Measurements from ENCODE around the gene SLC52A1. TPM values are rescaled to one million over a fixed set of nuclear protein-coding genes. Genes with fewer than 3 reads are reported as not detected.
"Not testable (repeated sequence)": the region's sequence is repeated elsewhere in the genome, so short reads cannot be mapped to it uniquely, and the experiment has no call there.

SLC52A1 gene
- total RNA-seq, 2 donors from 2014 or later = 0.10 TPM; not detected in 1

DNA sequence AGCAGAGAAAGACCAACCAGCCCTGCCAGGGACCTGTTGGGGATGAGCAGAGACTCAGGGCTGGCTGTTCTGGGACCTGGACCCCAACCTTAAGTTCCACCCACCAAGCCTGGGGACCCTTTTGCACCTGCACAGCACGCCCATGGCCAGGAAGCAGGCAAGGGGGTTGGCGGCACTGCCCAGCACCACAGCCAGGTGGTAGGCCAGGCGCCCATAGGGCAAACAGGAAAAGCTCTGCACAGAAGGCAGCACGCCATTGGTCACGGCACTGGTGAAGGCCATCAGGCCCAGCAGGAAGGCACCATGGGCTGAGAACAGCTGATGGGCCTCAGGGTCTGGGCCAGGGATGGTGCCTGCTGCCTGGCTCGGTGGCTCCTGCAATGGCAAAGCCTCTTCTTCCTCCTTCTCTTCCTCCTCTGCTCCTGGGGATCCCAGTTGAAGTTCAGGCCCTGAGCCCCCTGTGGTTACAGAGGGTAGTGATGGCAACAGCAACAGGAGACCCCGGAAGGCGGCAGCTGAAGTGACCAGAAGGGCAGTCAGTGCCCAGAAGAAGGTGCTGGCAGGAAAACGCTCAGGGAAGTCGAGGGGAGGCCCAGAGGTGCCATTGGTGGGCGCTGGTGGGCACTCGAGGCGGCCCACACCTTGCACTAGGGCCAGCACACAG is 1.7 kb downstream of the SLC52A1 start:
- intact Hi-C loops (cut with DNase I) = no loop called here
- no peak for DNase-seq
- ATAC-seq = no peak

DNA sequence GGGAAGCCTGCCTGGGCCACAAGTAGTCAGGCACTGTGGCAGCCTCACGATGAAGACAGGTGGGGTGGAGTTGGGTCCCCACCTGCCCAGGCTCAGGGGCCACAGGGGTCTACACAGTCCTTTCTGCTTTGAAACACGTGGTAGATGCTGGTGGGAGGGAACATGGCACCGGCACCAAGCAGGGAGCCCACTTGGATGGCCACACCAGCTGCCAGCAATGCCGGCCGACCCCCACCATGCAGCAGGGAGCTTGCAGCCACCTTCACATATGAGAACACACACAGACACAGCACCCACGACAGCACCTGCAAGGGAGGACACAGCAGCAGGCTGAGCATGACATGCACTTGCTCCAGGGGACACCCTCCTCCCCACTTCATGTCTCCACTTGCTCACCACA is 2.4 kb downstream of the SLC52A1 start:
- ATAC-seq (no peak), DNase-seq (no peak)
- intact Hi-C loops (cut with DNase I) = no loop called here

DNA sequence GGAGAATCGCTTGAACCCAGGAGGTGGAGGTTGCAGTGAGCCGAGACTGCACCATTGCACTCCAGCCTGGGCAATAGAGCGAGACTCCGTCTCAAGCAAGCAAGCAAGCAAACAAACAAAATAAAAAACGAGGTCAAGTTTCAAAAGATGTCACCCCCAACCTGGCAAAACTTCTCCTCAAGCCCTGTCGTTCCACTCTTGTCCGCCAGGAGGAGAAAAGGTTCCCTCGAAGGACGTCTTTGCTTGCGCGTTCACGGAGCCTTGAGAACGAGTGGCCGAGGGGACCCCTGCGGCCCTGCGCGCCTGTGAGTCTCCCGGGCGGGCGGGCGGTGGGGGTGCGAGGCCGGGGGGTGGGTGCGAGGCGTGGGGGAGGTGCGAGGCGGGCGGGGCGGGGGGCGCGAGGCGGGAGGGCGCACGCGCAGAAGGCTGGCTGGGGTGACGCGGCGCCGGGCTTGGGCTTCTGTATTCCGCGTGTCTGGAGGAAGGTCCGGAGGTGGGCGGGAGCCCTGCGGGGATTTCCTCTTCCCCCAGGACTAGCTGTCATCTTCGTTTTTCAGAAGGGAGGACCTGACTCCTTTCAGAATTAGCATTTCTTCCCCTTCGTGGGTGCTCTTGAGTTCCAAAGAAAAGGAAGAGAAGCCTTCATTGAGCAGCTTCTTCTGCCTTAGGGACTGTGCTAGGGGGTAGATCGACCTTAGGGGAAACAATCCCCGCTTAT is 3.7 kb downstream of the SLC52A1 start:
- intact Hi-C loops (cut with DNase I) = no loop called here
- ATAC-seq = peak; percentile 81 to 86
- DNase-seq = peak; percentile 85

DNA sequence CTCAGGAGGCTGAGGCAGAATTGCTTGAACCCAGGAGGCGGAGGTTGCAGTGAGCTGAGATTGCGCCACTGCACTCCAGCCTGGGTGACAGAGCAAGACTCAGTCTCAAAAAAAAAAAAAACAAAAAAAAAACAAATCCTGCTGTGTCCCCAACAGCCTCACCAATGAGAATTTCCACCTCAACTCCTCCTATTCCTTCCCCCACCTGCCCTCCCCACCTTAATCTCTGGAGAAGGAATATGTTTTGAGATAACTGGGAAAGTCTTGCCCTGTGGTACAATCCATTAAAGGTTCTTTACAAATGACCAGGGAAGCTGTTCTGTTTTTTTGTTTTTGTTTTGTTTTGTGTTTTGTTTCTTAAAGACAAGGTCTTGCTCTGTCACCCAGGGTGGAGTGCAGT is 5.1 kb downstream of the SLC52A1 start:
- DNase-seq; ATAC-seq; intact Hi-C loops (cut with DNase I): not testable (repeated sequence)

DNA sequence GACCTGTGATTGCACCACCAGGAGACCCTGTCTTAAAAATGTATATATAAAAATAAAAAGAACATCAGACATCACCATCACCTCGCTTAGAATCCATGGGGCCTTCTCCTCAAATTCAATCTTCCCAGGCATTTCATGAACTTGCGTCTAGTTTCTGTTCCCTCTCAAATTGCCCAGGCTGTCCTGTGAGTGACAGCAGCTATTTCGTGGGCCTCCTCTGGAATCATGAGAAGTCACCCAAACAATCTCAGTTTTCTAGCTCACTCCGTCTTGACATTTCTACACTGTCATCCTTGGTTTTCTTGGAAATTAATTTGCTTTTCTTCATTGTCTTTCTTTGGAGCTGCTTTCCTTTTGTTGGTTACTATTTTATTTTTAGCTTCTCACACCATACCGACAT is 7.3 kb downstream of the SLC52A1 start:
- DNase-seq (no peak), ATAC-seq (no peak)
- intact Hi-C loops (cut with DNase I) = no loop called here

DNA sequence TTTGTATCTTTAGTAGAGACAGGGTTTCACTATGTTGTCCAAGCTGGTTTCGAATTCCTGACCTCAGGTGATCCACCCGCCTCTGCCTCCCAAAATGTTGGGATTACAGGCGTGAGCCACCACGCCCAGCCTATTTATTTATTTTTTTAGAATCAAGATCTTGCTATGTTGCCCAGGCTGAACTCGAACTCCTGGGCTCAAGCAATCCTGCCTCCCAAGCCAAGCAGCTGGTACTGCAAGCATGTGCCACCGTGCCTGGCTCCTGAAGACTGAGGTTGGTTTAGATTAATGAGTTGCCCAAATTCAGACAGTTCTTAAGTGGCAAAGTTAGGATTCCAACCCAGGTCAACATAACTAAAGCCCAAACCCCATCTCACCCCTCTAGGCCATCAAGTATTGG is 7.9 kb downstream of the SLC52A1 start:
- ATAC-seq (no peak), DNase-seq (no peak)
- intact Hi-C loops (cut with DNase I) = no loop called here

DNA sequence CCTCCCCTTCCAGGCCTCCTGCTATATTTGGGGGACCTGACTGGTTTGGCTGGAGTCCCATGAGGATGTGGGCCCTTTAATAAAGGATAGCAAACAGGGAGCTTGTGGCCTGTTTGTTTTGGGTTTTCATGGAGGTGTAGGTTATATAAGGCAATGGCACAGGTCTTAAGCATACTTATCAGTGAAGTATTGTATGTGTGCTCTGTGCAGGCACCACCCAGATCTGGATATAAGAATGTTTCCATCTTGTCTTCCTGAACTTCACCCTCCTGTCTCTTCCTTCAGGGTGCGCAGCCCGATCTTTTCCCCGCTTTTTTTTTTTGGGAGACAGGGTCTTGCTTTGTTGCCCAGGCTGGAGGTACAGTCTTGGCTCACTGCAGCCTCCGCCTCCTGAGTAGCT is 10.6 kb downstream of the SLC52A1 start:
- intact Hi-C loops (cut with DNase I) = no loop called here
- ATAC-seq (no peak), DNase-seq (no peak)

DNA sequence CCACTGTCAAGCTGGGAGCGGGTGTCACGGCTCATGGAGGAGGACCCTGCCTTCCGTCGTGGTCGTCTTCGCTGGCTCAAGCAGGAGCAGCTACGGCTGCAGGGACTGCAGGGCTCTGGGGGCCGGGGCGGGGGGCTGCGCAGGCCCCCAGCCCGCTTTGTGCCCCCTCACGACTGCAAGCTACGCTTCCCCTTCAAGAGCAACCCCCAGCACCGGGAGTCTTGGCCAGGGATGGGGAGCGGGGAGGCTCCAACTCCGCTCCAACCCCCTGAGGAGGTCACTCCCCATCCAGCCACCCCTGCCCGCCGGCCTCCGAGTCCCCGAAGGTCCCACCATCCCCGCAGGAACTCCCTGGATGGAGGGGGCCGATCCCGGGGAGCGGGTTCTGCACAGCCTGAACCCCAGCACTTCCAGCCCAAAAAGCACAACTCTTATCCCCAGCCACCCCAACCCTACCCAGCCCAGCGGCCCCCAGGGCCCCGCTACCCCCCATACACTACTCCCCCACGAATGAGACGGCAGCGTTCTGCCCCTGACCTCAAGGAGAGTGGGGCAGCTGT is 11.6 kb downstream of the SLC52A1 start:
- ATAC-seq = no peak
- intact Hi-C loops (cut with DNase I) = no loop called here
- DNase-seq = no peak

DNA sequence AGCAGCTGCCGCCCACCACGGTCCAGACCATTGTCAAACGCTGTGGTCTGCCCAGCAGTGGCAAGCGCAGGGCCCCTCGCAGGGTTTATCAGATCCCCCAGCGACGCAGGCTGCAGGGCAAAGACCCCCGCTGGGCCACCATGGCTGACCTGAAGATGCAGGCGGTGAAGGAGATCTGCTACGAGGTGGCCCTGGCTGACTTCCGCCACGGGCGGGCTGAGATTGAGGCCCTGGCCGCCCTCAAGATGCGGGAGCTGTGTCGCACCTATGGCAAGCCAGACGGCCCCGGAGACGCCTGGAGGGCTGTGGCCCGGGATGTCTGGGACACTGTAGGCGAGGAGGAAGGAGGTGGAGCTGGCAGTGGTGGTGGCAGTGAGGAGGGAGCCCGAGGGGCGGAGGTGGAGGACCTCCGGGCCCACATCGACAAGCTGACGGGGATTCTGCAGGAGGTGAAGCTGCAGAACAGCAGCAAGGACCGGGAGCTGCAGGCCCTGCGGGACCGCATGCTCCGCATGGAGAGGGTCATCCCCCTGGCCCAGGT is 13.0 kb downstream of the SLC52A1 start:
- intact Hi-C loops (cut with DNase I) = no loop called here

DNA sequence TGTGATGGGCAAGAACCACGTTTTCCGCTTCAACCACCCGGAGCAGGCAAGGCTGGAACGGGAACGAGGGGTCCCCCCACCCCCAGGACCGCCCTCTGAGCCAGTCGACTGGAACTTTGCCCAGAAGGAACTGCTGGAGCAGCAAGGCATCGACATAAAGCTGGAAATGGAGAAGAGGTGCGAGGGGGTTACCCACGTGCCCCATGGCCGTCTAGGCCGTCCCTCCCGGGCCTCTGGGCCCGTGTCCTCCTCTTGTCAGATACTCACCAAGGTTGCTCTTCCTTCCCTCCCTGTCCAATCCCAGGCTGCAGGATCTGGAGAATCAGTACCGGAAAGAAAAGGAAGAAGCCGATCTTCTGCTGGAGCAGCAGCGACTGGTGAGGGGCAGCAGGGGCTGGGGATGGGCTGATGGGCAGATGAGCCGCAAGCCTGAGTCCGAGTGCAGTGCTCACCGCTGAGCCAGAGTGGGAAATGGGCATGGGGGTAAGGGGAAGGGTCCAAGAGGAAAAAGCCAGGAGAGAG is 14.7 kb downstream of the SLC52A1 start:
- ATAC-seq = no peak
- intact Hi-C loops (cut with DNase I) = no loop called here
- DNase-seq = no peak

More for the DNA sequence above, 13.0 kb downstream of the SLC52A1 start:
- ATAC-seq (no peak), DNase-seq (no peak)

DNA sequence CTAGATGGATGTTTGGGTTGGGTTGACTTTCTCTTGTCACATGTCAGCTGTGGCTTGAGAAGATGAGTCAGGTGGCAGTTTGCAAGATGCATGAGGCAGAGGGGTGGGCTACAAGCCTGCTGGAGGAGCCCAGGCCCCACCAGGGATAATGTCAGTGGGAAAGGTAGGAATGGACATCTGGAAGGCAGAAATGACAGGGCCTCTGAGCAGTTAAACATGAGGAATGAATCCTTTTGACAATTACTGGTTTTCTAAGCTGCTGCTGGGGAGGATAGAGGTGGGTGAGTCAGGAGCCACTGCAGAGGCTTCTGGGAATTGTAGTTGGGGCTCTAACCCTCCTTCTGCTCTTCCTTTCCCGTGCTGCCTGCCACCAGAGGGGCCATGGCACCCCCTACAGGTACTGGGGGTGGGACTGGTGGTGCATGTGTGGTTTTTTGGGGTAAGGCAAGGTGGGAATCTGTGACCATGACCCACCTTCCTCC is 15.7 kb downstream of the SLC52A1 start:
- ATAC-seq (no peak), DNase-seq (no peak)
- intact Hi-C loops (cut with DNase I) = no loop called here

DNA sequence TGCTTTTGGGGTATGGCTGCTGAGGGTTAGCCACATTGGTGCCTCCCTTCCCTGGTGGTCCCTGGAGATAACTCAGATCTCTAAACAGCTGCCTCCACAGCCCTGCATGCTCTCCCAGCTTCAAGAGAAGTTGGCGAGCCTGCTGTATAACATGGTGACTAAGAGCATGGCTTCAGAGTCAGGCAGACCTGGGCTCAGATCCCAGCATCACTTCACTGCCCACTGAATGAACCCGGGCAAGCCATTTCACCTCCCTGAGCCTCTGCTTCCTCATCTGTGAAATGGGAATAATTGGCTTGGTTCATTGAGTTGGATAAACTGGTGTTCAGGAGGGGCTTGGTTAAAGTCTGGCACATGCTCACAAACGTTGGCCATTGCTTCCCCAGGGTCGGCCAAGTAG is 20.9 kb downstream of the SLC52A1 start:
- no peak for DNase-seq
- intact Hi-C loops (cut with DNase I) = no loop called here
- no peak for ATAC-seq

DNA sequence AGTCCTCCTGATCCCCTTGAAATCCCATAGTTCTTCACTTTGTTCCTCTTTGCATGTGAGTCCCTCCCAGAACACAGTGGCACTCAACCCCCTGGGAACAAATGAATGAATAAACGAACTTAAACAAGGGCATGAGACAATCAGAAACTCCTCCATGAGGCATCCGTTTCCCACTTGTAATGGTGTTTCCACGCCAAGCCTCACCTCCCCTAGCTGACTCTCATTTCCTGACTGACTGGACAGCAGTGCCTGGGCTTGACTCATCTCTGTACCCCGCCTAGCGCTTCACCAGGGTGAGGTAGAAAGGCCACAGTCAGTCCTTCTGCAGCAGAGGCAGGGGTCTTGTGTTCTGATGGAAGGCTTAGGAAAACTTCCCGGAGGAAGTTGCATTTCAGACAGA is 23.3 kb downstream of the SLC52A1 start:
- peak in 1 of 2 donors; percentile 12 for ATAC-seq
- intact Hi-C loops (cut with DNase I) = no loop called here
- no peak for DNase-seq

DNA sequence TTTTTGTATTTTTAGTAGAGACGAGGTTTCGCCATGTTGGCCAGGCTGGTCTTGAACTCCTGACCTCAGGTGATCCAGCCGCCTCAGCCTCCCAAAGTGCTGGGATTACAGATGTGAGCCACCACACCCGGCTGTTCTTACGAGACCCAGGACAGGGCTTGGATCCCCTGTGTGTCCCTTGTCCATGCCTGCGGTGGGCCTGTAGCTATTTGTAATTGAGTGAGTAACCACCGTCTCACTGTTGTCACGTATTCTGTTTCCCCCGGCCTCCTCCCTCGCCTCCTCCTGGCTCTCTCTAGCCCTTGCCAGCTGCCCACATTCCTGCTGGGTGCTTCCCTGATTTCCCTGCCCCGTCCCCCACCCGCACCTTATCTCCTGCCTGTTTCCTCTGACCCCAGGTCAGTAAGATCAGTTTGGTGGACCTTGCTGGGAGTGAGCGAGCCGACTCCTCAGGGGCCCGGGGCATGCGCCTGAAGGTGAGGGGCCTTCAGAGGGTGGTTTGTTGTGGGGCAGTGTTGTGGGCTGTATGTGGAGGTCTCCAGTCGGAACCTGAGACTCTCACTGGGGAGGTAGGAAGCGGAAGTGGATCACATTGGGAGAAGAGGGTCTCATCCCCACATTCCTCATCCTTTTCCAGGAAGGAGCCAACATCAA is 31.9 kb downstream of the SLC52A1 start:
- intact Hi-C loops (cut with DNase I) = no loop called here
- ATAC-seq (no peak), DNase-seq (no peak)

DNA sequence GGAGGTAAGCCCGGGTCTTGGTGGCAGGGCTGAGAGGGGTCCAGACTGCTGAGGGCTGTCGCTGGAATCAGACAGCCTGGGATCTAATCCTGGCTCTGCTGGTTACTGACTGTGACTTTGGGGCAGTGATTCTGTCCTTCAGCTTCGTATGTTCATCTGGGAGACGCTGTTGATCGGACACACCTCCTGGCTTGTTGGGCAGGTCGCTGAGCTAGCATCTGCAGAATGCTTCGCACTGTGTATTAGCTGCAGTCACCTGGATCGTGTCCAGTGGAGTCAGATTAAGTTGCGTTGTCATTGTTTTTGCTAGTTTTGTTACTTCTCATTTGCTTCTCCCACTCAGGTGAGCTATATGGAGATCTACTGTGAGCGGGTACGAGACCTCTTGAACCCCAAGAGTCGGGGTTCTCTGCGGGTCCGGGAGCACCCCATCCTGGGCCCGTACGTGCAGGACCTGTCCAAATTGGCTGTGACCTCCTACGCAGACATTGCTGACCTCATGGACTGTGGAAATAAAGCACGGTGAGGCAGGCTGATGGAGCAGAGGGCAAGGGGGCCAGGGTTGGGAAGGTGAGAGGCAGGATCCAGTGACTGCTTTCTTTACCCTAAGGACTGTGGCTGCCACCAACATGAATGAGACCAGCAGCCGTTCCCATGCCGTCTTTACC is 33.0 kb downstream of the SLC52A1 start:
- ATAC-seq (no peak), DNase-seq (no peak)
- intact Hi-C loops (cut with DNase I) = no loop called here

DNA sequence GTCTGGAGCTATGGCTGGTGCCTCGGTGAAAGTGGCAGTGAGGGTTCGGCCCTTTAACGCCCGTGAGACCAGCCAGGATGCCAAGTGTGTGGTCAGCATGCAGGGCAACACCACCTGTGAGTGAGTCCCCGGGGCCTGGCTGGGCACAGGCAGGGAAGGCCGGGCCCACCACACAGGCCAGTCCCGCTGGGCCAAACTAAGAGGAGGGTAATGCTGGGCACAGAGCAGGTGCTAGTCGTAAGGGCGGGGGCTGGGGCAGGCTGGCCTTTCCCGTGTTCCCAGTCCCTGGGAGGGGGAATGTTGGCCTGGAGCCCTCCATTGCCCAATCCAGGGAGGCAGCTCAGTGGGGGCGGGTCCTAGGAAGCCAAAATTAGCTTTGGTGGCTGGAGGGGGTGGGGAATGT is 35.0 kb downstream of the SLC52A1 start:
- DNase-seq (peak; percentile 88), ATAC-seq (peak; percentile 46 to 59)
- intact Hi-C loops (cut with DNase I) = no loop called here

DNA sequence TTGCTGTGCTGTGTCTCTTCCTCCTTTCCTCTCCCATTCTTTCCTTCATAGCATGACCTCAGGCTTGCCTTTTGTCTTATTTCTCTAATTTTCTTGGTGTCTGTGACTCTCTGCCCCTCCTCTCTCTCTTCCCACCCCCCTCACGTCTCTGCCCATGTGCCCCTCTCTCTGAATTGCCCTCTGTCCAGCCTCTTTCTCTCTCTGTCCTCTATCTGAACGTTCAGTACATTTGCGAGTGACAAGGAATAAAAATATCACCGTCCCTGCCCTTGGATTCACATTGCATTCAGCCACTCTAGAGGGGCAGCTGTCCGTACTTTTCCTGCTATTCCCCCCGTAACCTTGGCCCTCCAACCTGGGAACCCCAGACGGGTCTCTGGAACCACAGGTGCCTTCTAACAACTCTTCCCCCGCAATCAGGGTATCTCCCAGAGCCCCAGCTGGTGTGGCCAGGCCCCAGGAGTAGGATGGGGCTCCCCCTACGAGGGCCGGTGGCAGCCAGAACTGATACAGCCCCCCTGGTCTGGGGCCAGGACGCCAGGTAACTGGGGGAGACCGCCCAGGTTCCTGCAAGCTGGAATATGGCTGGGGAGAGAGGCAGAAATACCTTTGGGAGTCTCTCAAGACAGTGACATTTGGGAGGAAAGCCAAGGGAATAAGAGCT is 35.7 kb downstream of the SLC52A1 start:
- intact Hi-C loops (cut with DNase I) = no loop called here
- DNase-seq (no peak), ATAC-seq (no peak)

DNA sequence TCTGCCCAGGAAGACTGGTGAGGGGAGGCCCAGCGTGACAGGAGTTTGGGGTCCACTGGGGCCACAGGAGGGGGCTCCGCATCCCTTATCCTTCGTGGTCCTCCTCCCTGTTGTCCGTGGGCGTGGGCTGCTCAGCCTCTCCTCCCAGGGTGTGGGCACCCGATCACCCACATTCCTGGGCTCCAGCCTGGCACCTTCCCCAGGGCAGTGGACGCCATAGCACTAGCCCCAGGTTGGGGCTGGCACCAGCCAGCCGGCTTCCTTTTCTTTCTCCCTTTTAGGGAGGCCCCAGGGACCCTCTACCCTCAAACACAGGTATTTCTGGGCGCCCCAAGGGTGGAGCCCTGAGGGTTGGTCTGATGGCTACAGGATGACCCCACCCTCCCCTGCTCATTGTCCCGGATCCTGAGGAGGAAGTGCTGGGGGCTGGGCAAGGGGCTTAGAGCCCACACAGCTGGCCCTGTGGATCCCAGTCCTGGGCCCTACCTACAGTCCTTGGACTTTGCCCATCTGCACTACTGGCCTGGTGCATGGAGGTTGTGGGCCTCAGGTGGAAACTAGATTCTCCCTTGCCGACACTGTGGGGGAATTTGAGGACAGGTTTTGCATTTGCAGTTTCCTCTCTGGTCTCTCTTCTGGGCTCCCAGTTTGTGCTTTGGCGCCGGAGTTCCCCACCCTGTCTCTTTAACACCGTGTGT is 36.3 kb downstream of the SLC52A1 start:
- ATAC-seq = peak in 1 of 2 donors; percentile 1
- DNase-seq = no peak
- intact Hi-C loops (cut with DNase I) = no loop called here
